Measurements from ENCODE around the gene ARID5B. TPM values are rescaled to one million over a fixed set of nuclear protein-coding genes. Genes with fewer than 3 reads are reported as not detected.

Gene ARID5B
- total and polyA plus RNA-seq, 2 donors (not counting 1 experiment from before 2014, with no cell fraction given) = 22.4 to 237 TPM

GRCh38 chr10:61952028-61952674 lies 50.7 kb downstream of the ARID5B start:
- H3K27ac Mint-ChIP-seq = peak overlapping the region; percentile 50
- H3K27me3 Mint-ChIP-seq = no peaks in the 10 kb centered on the region
- CTCF ChIA-PET = interaction anchor here (1.2 to 1.6 kb wide), 3 partner anchors 9 to 293 kb away, joined by 3 to 5 read pairs (median 3); no protein-coding TSS in a partner anchor
- no peaks in the 10 kb centered on the region for H3K27me3 ChIP-seq (replicated peaks in 1 of 4; ENCODE audit: control extremely low read depth in 1 of 4, control insufficient read depth in 3 of 4, insufficient read depth in 4 of 4, low read length in 3 of 4)
- peaks cover 51% of the 10 kb centered on the region for H3K4me1 Mint-ChIP-seq
- no peak overlapping the region for H3K4me2 ChIP-seq (replicated peaks; ENCODE audit: low read depth, low read length, poor library complexity, severe bottlenecking)
- peaks cover 99% of the 10 kb centered on the region for H3K79me2 ChIP-seq (ENCODE audit: control insufficient read depth, insufficient read depth, low read length)
- no peak overlapping the region for H3K4me3 Mint-ChIP-seq
- no peaks in the 10 kb centered on the region for H3K9me3 Mint-ChIP-seq (ENCODE audit: insufficient read depth)
- no peak overlapping the region for H3K9ac ChIP-seq (ENCODE audit: low read length)
- no peak overlapping the region for H3K4me3 ChIP-seq (ENCODE audit: control extremely low read depth in 1 of 5, extremely low read depth in 1 of 5, insufficient read depth in 1 of 5, low read depth in 2 of 5, low read length in 4 of 5)
- ATAC-seq (ENCODE audit: low read depth) (no peak), DNase-seq (no peak)
- POLR2A ChIA-PET = interaction anchor here (1.0 kb wide), 1 partner anchor 10 kb away, joined by 3 read pairs; no protein-coding TSS in a partner anchor
- peaks cover 2 to 78% of the 10 kb centered on the region in 2 experiments for H3K36me3 ChIP-seq (replicated peaks in 1 of 2; ENCODE audit: control extremely low read depth in 1 of 2, control insufficient read depth in 1 of 2, extremely low read depth in 1 of 2, insufficient read depth in 2 of 2, low read length in 1 of 2)
- H2AFZ ChIP-seq (ENCODE audit: insufficient read depth, low read depth, low read length, poor library complexity, severe bottlenecking) = no peak overlapping the region
- intact Hi-C loops (cut with micrococcal nuclease) = loop anchor here (1.0 kb wide), 1 partner anchor 13 kb away; no protein-coding TSS in a partner anchor
- TF ChIP-seq CTCF (IDR thresholded peaks at IDR 0.05) (no peak), EZH2 (IDR thresholded peaks at IDR 0.05; ENCODE audit: borderline replicate concordance, insufficient read depth, low read depth, low read length, poor library complexity, severe bottlenecking) (no peak)
- peaks cover 27 to 31% of the 10 kb centered on the region in 2 donors for H3K4me1 ChIP-seq (ENCODE audit: control insufficient read depth in 2 of 2, insufficient read depth in 2 of 2, low read length in 2 of 2)
- no peaks in the 10 kb centered on the region for H3K9me3 ChIP-seq (ENCODE audit: control extremely low read depth in 1 of 3, control insufficient read depth in 2 of 3, insufficient read depth in 1 of 3, low read length in 2 of 3)
- WGBS (ENCODE audit: insufficient coverage) = 89% methylated on average over 3 of the region's 5 CpGs
- no peaks in the 10 kb centered on the region for H4K20me1 ChIP-seq (ENCODE audit: control insufficient read depth, insufficient read depth, low read length, poor library complexity, severe bottlenecking)
- H3K27ac ChIP-seq (ENCODE audit: low read length in 2 of 2) = peak overlapping the region in 1 of 2 donors; percentile 69

DNA sequence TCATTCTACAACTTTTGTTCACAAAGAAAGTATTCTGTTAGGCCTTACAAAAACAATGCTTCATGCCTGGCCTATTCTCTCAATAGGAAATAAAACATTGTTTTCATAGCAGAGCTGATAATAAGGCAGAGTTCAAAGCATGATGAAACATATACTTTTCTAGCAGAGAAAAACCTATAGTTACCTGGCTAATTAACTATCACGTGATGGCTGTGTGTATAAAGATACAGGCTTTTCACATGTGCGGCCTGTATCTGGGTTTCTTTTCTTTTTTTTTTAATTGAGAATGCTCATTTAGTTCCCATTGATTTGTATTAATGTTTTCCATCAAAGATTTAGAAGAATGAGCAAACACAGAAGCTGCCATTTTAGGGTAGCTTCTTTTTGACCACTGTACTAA lies 51.7 kb downstream of the ARID5B start:
- peaks cover 58% of the 10 kb centered on the region for H3K4me1 Mint-ChIP-seq

More for the DNA sequence above, 51.7 kb downstream of the ARID5B start:
- Histone ChIP-seq H4K20me1 (ENCODE audit: control insufficient read depth, insufficient read depth, low read length, poor library complexity, severe bottlenecking) (no peaks in the 10 kb centered on the region), H3K9me3 (ENCODE audit: control extremely low read depth in 1 of 3, control insufficient read depth in 2 of 3, insufficient read depth in 1 of 3, low read length in 2 of 3) (peaks cover 0 to under 1% (median 0%) of the 10 kb centered on the region in 3 donors), H3K27ac (ENCODE audit: low read length in 2 of 2) (no peak overlapping the region), H3K9ac (ENCODE audit: low read length) (no peak overlapping the region), H3K4me3 (ENCODE audit: control extremely low read depth in 1 of 5, extremely low read depth in 1 of 5, insufficient read depth in 1 of 5, low read depth in 2 of 5, low read length in 4 of 5) (no peak overlapping the region), H3K36me3 (replicated peaks in 1 of 2; ENCODE audit: control extremely low read depth in 1 of 2, control insufficient read depth in 1 of 2, extremely low read depth in 1 of 2, insufficient read depth in 2 of 2, low read length in 1 of 2) (peaks cover 0 to 68% of the 10 kb centered on the region in 2 experiments), H3K4me2 (replicated peaks; ENCODE audit: low read depth, low read length, poor library complexity, severe bottlenecking) (no peak overlapping the region), H3K27me3 (replicated peaks in 1 of 4; ENCODE audit: control extremely low read depth in 1 of 4, control insufficient read depth in 3 of 4, insufficient read depth in 4 of 4, low read length in 3 of 4) (no peaks in the 10 kb centered on the region), H3K4me1 (ENCODE audit: control insufficient read depth in 2 of 2, insufficient read depth in 2 of 2, low read length in 2 of 2) (peaks cover 36 to 39% of the 10 kb centered on the region in 2 donors), H2AFZ (ENCODE audit: insufficient read depth, low read depth, low read length, poor library complexity, severe bottlenecking) (no peak overlapping the region), H3K79me2 (ENCODE audit: control insufficient read depth, insufficient read depth, low read length) (peaks cover 97% of the 10 kb centered on the region)
- no peak overlapping the region for H3K27ac Mint-ChIP-seq
- no CpG with 5 or more reads among the region's 2 CpGs for WGBS (ENCODE audit: insufficient coverage)
- no peak overlapping the region for H3K4me3 Mint-ChIP-seq
- ChIA-PET POLR2A (no interaction called here), CTCF (interaction anchor here (0.6 to 2.1 kb wide), 3 partner anchors 56 to 207 kb away, joined by 3 to 7 read pairs (median 3); no protein-coding TSS in a partner anchor)
- no peak for TF ChIP-seq EZH2 (IDR thresholded peaks at IDR 0.05; ENCODE audit: borderline replicate concordance, insufficient read depth, low read depth, low read length, poor library complexity, severe bottlenecking)
- TF ChIP-seq CTCF (IDR thresholded peaks at IDR 0.05) = no peak
- H3K9me3 Mint-ChIP-seq (ENCODE audit: insufficient read depth) = no peaks in the 10 kb centered on the region
- intact Hi-C loops (cut with micrococcal nuclease) = no loop called here
- H3K27me3 Mint-ChIP-seq = no peaks in the 10 kb centered on the region
- DNase-seq (no peak), ATAC-seq (ENCODE audit: low read depth) (no peak)

Measured in B cell (primary cell).